GM23338 (cell line): ENCODE results near the gene ADGRG4. TPM values are rescaled to one million over a fixed set of nuclear protein-coding genes. Genes with fewer than 3 reads are reported as not detected.

ENCODE experiments used
- ATAC-seq: fragments of 200-7000 bp; cut with Tn5 transposase; 3 replicates; pipeline ENCODE4 v1.9.1; 2020
- DNase-seq: peaks from one replicate; pipeline ENCODE4 v3.0.0-alpha.2; 2015; ENCODE audit warnings: low spot score
- H2AFZ ChIP-seq: fragments of 200-600 bp; sonication (generic); 2 replicates; pipeline ENCODE4 v1.8.0; 2016; ENCODE audit warnings: antibody characterized with exemption, mild to moderate bottlenecking, moderate library complexity
- H3F3A ChIP-seq: fragments of 200-600 bp; sonication (generic); replicated peaks from 2 replicates; pipeline ENCODE4 v1.8.0; 2017; ENCODE audit warnings: antibody characterized with exemption, mixed run types, low read depth
- H3K27ac ChIP-seq: fragments of 200-600 bp; sonication (generic); 2 replicates; pipeline ENCODE4 v1.6.1; 2016; ENCODE audit warnings: low read depth
- H3K27me3 ChIP-seq: fragments of 200-600 bp; sonication (generic); 2 replicates; pipeline ENCODE4 v1.8.0; 2016; ENCODE audit warnings: mild to moderate bottlenecking, mixed run types, moderate library complexity; ENCODE audit not compliant: insufficient read depth
- H3K36me3 ChIP-seq: fragments of 200-600 bp; sonication (generic); 2 replicates; pipeline ENCODE4 v1.8.0; 2016; ENCODE audit warnings: mild to moderate bottlenecking; ENCODE audit not compliant: insufficient read depth
- H3K4me1 ChIP-seq: fragments of 200-600 bp; sonication (generic); 2 replicates; pipeline ENCODE4 v1.8.0; 2016; ENCODE audit warnings: mild to moderate bottlenecking, moderate library complexity; ENCODE audit not compliant: insufficient read depth
- H3K4me2 ChIP-seq: fragments of 200-600 bp; sonication (generic); 2 replicates; pipeline ENCODE4 v1.7.1; 2017; ENCODE audit warnings: mixed run types
- H3K4me3 ChIP-seq: fragments of 200-600 bp; sonication (generic); 2 replicates; pipeline ENCODE4 v1.6.1; 2016; ENCODE audit warnings: mixed run types
- H3K79me2 ChIP-seq: fragments of 200-600 bp; sonication (generic); replicated peaks from 2 replicates; pipeline ENCODE4 v1.8.0; 2017; ENCODE audit warnings: mild to moderate bottlenecking; ENCODE audit not compliant: insufficient read depth
- H3K9me2 ChIP-seq: fragments of 200-600 bp; sonication (generic); 2 replicates; pipeline ENCODE4 v1.8.0; 2017; ENCODE audit not compliant: insufficient read depth
- H4K20me1 ChIP-seq: fragments of 200-600 bp; sonication (generic); replicated peaks from 2 replicates; pipeline ENCODE4 v1.8.0; 2017; ENCODE audit warnings: mild to moderate bottlenecking; ENCODE audit not compliant: insufficient read depth
- H3K27ac Mint-ChIP-seq: 2 replicates; pipeline ENCODE4 v1.8.0; 2020; ENCODE audit warnings: inconsistent platforms, mild to moderate bottlenecking, moderate library complexity, mixed read lengths
- H3K27me3 Mint-ChIP-seq: 3 replicates; pipeline ENCODE4 v1.8.0; 2022; ENCODE audit warnings: low read depth, mild to moderate bottlenecking, moderate library complexity, mixed read lengths, inconsistent platforms; ENCODE audit not compliant: insufficient read depth, poor library complexity
- H3K36me3 Mint-ChIP-seq: 3 replicates; pipeline ENCODE4 v1.8.0; 2021; ENCODE audit warnings: low read depth, mild to moderate bottlenecking, inconsistent platforms, moderate library complexity, mixed read lengths
- H3K4me1 Mint-ChIP-seq: 3 replicates; pipeline ENCODE4 v1.8.0; 2020; ENCODE audit warnings: mild to moderate bottlenecking, inconsistent platforms, mixed read lengths
- H3K4me3 Mint-ChIP-seq: 3 replicates; pipeline ENCODE4 v1.8.0; 2021; ENCODE audit warnings: moderate library complexity, mild to moderate bottlenecking, inconsistent platforms, mixed read lengths
- H3K9me3 Mint-ChIP-seq: 3 replicates; pipeline ENCODE4 v1.8.0; 2020; ENCODE audit warnings: moderate library complexity, mild to moderate bottlenecking, inconsistent platforms, mixed read lengths
- CREB1 ChIP-seq: fragments of 250-450 bp; sonication (Bioruptor Pico); IDR thresholded peaks from 2 replicates; pipeline ENCODE4 v1.5.0; 2020; ENCODE audit warnings: low read depth, mild to moderate bottlenecking, moderate library complexity
- EZH2 ChIP-seq: fragments of 200-600 bp; sonication (generic); IDR thresholded peaks from one replicate; pipeline ENCODE4 v1.8.0; 2017; ENCODE audit warnings: antibody characterized with exemption, mild to moderate bottlenecking, low read depth; ENCODE audit not compliant: unreplicated experiment
- EZH2phosphoT487 ChIP-seq: fragments of 200-600 bp; sonication (generic); IDR thresholded peaks from one replicate; pipeline ENCODE4 v1.8.1; 2018; ENCODE audit warnings: antibody characterized with exemption; ENCODE audit not compliant: unreplicated experiment
- JUNB ChIP-seq: IDR thresholded peaks from one replicate; pipeline ENCODE4 v1.6.1; 2016; ENCODE audit warnings: antibody characterized with exemption; ENCODE audit not compliant: unreplicated experiment
- NANOG ChIP-seq: IDR thresholded peaks from 2 replicates; pipeline ENCODE4 v1.6.1; 2016; ENCODE audit warnings: antibody characterized with exemption, borderline replicate concordance
- POLR2AphosphoS5 ChIP-seq: IDR thresholded peaks from 2 replicates; pipeline ENCODE4 v1.6.1; 2016; ENCODE audit warnings: antibody characterized with exemption, low read depth
- STAT1 ChIP-seq: IDR thresholded peaks from one replicate; pipeline ENCODE4 v1.6.1; 2016; ENCODE audit warnings: antibody characterized with exemption; ENCODE audit not compliant: unreplicated experiment
- ZNF114 ChIP-seq: fragments of 250-450 bp; sonication (Bioruptor Pico); IDR thresholded peaks from 2 replicates; pipeline ENCODE4 v1.5.0; 2020; ENCODE audit warnings: mild to moderate bottlenecking, moderate library complexity
- ZNF331 ChIP-seq: fragments of 250-450 bp; sonication (Bioruptor Pico); IDR thresholded peaks from 2 replicates; pipeline ENCODE4 v1.5.0; 2020; ENCODE audit warnings: low read depth, mild to moderate bottlenecking, moderate library complexity
- polyA plus RNA-seq: library from polyadenylated mRNA; unstranded; fragments of >200 nt; fragmentation: Nextera tagmentation; extraction: Ambion mirVana; gene quantifications from 2 replicates; pipeline ENCODE4 v1.2.1, GENCODE V29; 2016
- total RNA-seq: library from RNA; depleted of rRNA; stranded (reverse); fragments of >200 nt; shearing (Covaris generic); gene quantifications from 2 replicates; pipeline ENCODE4 v1.2.3, GENCODE V29; 2014
- TF ChIP-seq, protein P1 (sequence below): IDR thresholded peaks from one replicate; pipeline ENCODE4 v1.6.1; 2018; ENCODE audit warnings: antibody characterized with exemption; ENCODE audit not compliant: unreplicated experiment
- TF ChIP-seq, protein P2 (sequence below): IDR thresholded peaks from 2 replicates; pipeline ENCODE4 v1.6.1; 2016; ENCODE audit warnings: antibody characterized with exemption
- TF ChIP-seq, protein P3 (sequence below), 2 experiments: fragments of 200-600 bp in 1 of 2; sonication (generic) in 1 of 2; conservative IDR thresholded peaks; 2 replicates each; pipeline versions ENCODE4 v1.5.1 to v1.6.1; 2016 to 2017; ENCODE audit warnings: antibody characterized with exemption in 2 of 2, low read depth in 2 of 2, mild to moderate bottlenecking in 2 of 2, moderate library complexity in 1 of 2
- TF ChIP-seq, protein P4 (sequence below): fragments of 250-450 bp; sonication (Bioruptor Pico); IDR thresholded peaks from 2 replicates; pipeline ENCODE4 v1.5.0; 2020; ENCODE audit warnings: mild to moderate bottlenecking, moderate library complexity

Gene ADGRG4
- total and polyA plus RNA-seq, 2 experiments from 2014 or later, result not detected

DNA sequence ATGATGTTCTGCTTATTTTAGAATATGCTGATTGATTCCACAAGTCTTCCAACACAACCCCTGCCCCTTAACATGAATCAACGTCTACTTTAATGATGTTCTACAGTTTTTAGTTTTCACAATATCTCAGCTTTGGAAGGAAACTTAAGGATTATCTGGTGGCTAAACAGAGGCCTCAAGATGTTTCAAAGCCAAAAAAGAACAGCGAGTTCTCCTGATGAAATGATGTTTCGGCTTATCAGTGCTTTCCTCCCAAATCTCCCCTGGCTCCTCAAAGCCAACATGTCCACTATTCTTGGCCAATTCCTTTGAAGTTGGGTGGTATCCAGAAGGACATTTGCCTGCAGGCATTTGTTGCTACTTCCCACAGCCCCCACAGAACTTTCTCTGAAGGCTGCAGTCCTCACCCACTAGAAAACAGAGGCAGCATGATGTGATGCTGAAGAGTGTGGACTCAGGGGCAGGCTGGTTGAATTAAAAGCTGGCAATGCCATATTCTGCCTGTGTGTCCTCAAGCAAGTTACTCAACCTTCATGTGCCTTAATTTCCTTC, 87.3 kb downstream of the ADGRG4 start:
- Mint-ChIP-seq H3K27me3 (no peaks in the 10 kb centered on the region), H3K4me3 (no peak overlapping the region), H3K9me3 (no peaks in the 10 kb centered on the region), H3K27ac (no peak overlapping the region), H3K4me1 (peaks cover 3% of the 10 kb centered on the region; the same call in 1 of the 3 replicates), H3K36me3 (no peaks in the 10 kb centered on the region)
- no peak for DNase-seq
- H3K9me2 ChIP-seq, result no peaks in the 10 kb centered on the region
- no peaks in the 10 kb centered on the region for H3K4me1 ChIP-seq
- no peak overlapping the region for H2AFZ ChIP-seq
- H3K27ac ChIP-seq, result no peak overlapping the region
- ATAC-seq, result no peak
- no peak overlapping the region for H3K4me2 ChIP-seq
- H3F3A ChIP-seq, result no peaks in the 10 kb centered on the region
- TF ChIP-seq EZH2 (no peak), STAT1 (no peak), ZNF331 (no peak), EZH2phosphoT487 (no peak), CREB1 (CRISPR knock-in tag) (no peak), ZNF114 (CRISPR knock-in tag) (no peak), POLR2AphosphoS5 (no peak), JUNB (no peak), NANOG (no peak)
- TF ChIP-seq, protein P1, sequence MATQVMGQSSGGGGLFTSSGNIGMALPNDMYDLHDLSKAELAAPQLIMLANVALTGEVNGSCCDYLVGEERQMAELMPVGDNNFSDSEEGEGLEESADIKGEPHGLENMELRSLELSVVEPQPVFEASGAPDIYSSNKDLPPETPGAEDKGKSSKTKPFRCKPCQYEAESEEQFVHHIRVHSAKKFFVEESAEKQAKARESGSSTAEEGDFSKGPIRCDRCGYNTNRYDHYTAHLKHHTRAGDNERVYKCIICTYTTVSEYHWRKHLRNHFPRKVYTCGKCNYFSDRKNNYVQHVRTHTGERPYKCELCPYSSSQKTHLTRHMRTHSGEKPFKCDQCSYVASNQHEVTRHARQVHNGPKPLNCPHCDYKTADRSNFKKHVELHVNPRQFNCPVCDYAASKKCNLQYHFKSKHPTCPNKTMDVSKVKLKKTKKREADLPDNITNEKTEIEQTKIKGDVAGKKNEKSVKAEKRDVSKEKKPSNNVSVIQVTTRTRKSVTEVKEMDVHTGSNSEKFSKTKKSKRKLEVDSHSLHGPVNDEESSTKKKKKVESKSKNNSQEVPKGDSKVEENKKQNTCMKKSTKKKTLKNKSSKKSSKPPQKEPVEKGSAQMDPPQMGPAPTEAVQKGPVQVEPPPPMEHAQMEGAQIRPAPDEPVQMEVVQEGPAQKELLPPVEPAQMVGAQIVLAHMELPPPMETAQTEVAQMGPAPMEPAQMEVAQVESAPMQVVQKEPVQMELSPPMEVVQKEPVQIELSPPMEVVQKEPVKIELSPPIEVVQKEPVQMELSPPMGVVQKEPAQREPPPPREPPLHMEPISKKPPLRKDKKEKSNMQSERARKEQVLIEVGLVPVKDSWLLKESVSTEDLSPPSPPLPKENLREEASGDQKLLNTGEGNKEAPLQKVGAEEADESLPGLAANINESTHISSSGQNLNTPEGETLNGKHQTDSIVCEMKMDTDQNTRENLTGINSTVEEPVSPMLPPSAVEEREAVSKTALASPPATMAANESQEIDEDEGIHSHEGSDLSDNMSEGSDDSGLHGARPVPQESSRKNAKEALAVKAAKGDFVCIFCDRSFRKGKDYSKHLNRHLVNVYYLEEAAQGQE, result no peak
- TF ChIP-seq, protein P2, sequence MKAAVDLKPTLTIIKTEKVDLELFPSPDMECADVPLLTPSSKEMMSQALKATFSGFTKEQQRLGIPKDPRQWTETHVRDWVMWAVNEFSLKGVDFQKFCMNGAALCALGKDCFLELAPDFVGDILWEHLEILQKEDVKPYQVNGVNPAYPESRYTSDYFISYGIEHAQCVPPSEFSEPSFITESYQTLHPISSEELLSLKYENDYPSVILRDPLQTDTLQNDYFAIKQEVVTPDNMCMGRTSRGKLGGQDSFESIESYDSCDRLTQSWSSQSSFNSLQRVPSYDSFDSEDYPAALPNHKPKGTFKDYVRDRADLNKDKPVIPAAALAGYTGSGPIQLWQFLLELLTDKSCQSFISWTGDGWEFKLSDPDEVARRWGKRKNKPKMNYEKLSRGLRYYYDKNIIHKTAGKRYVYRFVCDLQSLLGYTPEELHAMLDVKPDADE, result no peak
- TF ChIP-seq, protein P3, sequence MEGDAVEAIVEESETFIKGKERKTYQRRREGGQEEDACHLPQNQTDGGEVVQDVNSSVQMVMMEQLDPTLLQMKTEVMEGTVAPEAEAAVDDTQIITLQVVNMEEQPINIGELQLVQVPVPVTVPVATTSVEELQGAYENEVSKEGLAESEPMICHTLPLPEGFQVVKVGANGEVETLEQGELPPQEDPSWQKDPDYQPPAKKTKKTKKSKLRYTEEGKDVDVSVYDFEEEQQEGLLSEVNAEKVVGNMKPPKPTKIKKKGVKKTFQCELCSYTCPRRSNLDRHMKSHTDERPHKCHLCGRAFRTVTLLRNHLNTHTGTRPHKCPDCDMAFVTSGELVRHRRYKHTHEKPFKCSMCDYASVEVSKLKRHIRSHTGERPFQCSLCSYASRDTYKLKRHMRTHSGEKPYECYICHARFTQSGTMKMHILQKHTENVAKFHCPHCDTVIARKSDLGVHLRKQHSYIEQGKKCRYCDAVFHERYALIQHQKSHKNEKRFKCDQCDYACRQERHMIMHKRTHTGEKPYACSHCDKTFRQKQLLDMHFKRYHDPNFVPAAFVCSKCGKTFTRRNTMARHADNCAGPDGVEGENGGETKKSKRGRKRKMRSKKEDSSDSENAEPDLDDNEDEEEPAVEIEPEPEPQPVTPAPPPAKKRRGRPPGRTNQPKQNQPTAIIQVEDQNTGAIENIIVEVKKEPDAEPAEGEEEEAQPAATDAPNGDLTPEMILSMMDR (conservative IDR thresholded peaks at IDR 0.05; ENCODE audit: low read depth in 2 of 2), result no peak
- TF ChIP-seq, protein P4, sequence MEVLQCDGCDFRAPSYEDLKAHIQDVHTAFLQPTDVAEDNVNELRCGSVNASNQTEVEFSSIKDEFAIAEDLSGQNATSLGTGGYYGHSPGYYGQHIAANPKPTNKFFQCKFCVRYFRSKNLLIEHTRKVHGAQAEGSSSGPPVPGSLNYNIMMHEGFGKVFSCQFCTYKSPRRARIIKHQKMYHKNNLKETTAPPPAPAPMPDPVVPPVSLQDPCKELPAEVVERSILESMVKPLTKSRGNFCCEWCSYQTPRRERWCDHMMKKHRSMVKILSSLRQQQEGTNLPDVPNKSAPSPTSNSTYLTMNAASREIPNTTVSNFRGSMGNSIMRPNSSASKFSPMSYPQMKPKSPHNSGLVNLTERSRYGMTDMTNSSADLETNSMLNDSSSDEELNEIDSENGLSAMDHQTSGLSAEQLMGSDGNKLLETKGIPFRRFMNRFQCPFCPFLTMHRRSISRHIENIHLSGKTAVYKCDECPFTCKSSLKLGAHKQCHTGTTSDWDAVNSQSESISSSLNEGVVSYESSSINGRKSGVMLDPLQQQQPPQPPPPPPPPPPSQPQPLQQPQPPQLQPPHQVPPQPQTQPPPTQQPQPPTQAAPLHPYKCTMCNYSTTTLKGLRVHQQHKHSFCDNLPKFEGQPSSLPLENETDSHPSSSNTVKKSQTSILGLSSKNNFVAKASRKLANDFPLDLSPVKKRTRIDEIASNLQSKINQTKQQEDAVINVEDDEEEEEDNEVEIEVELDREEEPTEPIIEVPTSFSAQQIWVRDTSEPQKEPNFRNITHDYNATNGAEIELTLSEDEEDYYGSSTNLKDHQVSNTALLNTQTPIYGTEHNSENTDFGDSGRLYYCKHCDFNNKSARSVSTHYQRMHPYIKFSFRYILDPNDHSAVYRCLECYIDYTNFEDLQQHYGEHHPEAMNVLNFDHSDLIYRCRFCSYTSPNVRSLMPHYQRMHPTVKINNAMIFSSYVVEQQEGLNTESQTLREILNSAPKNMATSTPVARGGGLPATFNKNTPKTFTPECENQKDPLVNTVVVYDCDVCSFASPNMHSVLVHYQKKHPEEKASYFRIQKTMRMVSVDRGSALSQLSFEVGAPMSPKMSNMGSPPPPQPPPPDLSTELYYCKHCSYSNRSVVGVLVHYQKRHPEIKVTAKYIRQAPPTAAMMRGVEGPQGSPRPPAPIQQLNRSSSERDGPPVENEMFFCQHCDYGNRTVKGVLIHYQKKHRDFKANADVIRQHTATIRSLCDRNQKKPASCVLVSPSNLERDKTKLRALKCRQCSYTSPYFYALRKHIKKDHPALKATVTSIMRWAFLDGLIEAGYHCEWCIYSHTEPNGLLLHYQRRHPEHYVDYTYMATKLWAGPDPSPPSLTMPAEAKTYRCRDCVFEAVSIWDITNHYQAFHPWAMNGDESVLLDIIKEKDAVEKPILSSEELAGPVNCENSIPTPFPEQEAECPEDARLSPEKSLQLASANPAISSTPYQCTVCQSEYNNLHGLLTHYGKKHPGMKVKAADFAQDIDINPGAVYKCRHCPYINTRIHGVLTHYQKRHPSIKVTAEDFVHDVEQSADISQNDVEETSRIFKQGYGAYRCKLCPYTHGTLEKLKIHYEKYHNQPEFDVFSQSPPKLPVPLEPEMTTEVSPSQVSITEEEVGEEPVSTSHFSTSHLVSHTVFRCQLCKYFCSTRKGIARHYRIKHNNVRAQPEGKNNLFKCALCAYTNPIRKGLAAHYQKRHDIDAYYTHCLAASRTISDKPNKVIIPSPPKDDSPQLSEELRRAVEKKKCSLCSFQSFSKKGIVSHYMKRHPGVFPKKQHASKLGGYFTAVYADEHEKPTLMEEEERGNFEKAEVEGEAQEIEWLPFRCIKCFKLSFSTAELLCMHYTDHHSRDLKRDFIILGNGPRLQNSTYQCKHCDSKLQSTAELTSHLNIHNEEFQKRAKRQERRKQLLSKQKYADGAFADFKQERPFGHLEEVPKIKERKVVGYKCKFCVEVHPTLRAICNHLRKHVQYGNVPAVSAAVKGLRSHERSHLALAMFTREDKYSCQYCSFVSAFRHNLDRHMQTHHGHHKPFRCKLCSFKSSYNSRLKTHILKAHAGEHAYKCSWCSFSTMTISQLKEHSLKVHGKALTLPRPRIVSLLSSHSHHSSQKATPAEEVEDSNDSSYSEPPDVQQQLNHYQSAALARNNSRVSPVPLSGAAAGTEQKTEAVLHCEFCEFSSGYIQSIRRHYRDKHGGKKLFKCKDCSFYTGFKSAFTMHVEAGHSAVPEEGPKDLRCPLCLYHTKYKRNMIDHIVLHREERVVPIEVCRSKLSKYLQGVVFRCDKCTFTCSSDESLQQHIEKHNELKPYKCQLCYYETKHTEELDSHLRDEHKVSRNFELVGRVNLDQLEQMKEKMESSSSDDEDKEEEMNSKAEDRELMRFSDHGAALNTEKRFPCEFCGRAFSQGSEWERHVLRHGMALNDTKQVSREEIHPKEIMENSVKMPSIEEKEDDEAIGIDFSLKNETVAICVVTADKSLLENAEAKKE (CRISPR knock-in tag), result no peak
- H3K79me2 ChIP-seq, result no peaks in the 10 kb centered on the region
- no peaks in the 10 kb centered on the region for H4K20me1 ChIP-seq
- no peak overlapping the region for H3K4me3 ChIP-seq
- H3K36me3 ChIP-seq, result no peaks in the 10 kb centered on the region
- no peaks in the 10 kb centered on the region for H3K27me3 ChIP-seq
